DOHH2 (cell line): ENCODE results near the gene XPC.

Experiments used
- H3F3A ChIP-seq: fragments of 200-600 bp; sonication (generic), shearing (Covaris generic); 2 replicates; pipeline ENCODE4 v1.6.0; 2016; ENCODE audit warnings: antibody characterized with exemption, mild to moderate bottlenecking; ENCODE audit not compliant: control insufficient read depth, insufficient read depth
- H3K27ac ChIP-seq: fragments of 200-600 bp; sonication (generic); 2 replicates; pipeline ENCODE4 v1.5.1; 2014; ENCODE audit warnings: low read depth, mild to moderate bottlenecking, low read length, moderate library complexity
- H3K27me3 ChIP-seq: fragments of 200-600 bp; sonication (generic); 2 replicates; pipeline ENCODE4 v1.6.1; 2014; ENCODE audit warnings: mild to moderate bottlenecking, low read length, mixed read lengths; ENCODE audit not compliant: control insufficient read depth
- H3K36me3 ChIP-seq: fragments of 200-600 bp; sonication (generic); 2 replicates; pipeline ENCODE4 v1.6.1; 2014; ENCODE audit warnings: mild to moderate bottlenecking, low read length, moderate library complexity, mixed read lengths; ENCODE audit not compliant: control insufficient read depth
- H3K4me1 ChIP-seq: fragments of 200-600 bp; sonication (generic); 2 replicates; pipeline ENCODE4 v1.6.1; 2014; ENCODE audit warnings: mild to moderate bottlenecking, low read length, mixed read lengths; ENCODE audit not compliant: control insufficient read depth
- H3K4me2 ChIP-seq: fragments of 200-600 bp; sonication (generic); 2 replicates; pipeline ENCODE4 v1.6.0; 2014; ENCODE audit warnings: mild to moderate bottlenecking, low read length, moderate library complexity
- H3K4me3 ChIP-seq: fragments of 200-600 bp; sonication (generic); 2 replicates; pipeline ENCODE4 v1.5.1; 2014; ENCODE audit warnings: mild to moderate bottlenecking, low read length, mixed read lengths
- H3K79me2 ChIP-seq: fragments of 200-600 bp; sonication (generic); 2 replicates; pipeline ENCODE4 v1.6.1; 2014; ENCODE audit warnings: mild to moderate bottlenecking, low read length, mixed read lengths; ENCODE audit not compliant: control insufficient read depth
- H3K9me2 ChIP-seq: fragments of 200-600 bp; sonication (generic); replicated peaks from 2 replicates; pipeline ENCODE4 v1.6.1; 2014; ENCODE audit warnings: mild to moderate bottlenecking, low read length, mixed read lengths; ENCODE audit not compliant: control insufficient read depth
- H3K9me3 ChIP-seq: fragments of 200-600 bp; sonication (generic); 2 replicates; pipeline ENCODE4 v1.6.1; 2014; ENCODE audit warnings: antibody characterized with exemption, low read length, mixed read lengths; ENCODE audit not compliant: control insufficient read depth, insufficient read depth
- H4K20me1 ChIP-seq: fragments of 200-600 bp; sonication (generic); 2 replicates; pipeline ENCODE4 v1.6.0; 2014; ENCODE audit warnings: low read depth, mild to moderate bottlenecking, antibody characterized with exemption, low read length, moderate library complexity; ENCODE audit not compliant: control insufficient read depth, insufficient read depth
- CTCF ChIP-seq: fragments of 200-600 bp; sonication (generic); IDR thresholded peaks from one replicate; pipeline ENCODE4 v1.5.1; 2014; ENCODE audit warnings: antibody characterized with exemption, mild to moderate bottlenecking, low read depth, low read length; ENCODE audit not compliant: poor library complexity, severe bottlenecking
- EZH2phosphoT487 ChIP-seq: fragments of 200-600 bp; sonication (generic); IDR thresholded peaks from 2 replicates; pipeline ENCODE4 v1.6.1; 2017; ENCODE audit warnings: borderline replicate concordance, mild to moderate bottlenecking, antibody characterized with exemption, low read length, moderate library complexity, mixed read lengths

The XPC gene

DNA sequence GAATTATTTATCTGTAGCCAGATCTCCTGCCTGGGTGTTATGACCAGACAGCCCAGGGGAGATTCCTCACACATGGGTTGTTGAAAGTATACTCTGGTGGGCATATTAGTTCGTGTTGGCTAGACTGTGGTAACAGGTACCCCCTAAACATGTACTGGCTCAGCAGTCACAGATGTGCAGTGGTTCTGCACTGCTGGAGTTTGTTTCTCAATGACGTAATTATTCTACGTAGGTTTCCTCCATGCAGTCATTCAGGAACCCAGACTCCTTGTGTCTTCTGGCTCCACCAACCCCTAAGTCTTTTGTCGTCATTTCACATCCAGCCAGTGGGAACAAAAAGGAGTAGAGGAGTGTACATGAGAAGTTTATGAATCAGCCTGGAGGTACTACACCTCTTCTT, 16.5 kb upstream of the XPC start:
- Histone ChIP-seq H3F3A (no peaks in the 10 kb centered on the region), H3K4me2 (no peak overlapping the region), H3K27ac (no peak overlapping the region), H3K4me1 (no peaks in the 10 kb centered on the region), H4K20me1 (0 out of 2 replicates have a peak, but pooled peaks cover 3% of the 10 kb centered on the region), H3K27me3 (no peaks in the 10 kb centered on the region), H3K9me2 (no peaks in the 10 kb centered on the region), H3K36me3 (peaks cover 55% of the 10 kb centered on the region), H3K9me3 (no peaks in the 10 kb centered on the region), H3K4me3 (no peak overlapping the region), H3K79me2 (peaks cover 62% of the 10 kb centered on the region)
- TF ChIP-seq EZH2phosphoT487 (no peak), CTCF (no peak)

- Histone ChIP-seq H3F3A (0 out of 2 replicates have a peak, but pooled peaks cover 3% of the 10 kb centered on the region), H3K79me2 (peaks cover 82% of the 10 kb centered on the region), H3K9me2 (no peaks in the 10 kb centered on the region), H4K20me1 (peaks cover under 1% of the 10 kb centered on the region; the same call in 1 of the 2 replicates), H3K36me3 (peaks cover 55% of the 10 kb centered on the region), H3K27me3 (no peaks in the 10 kb centered on the region), H3K9me3 (no peaks in the 10 kb centered on the region), H3K27ac (no peak overlapping the region), H3K4me3 (no peak overlapping the region), H3K4me1 (peaks cover under 1% of the 10 kb centered on the region; the same call in 1 of the 2 replicates), H3K4me2 (no peak overlapping the region)
- TF ChIP-seq CTCF: no peak
- no peak for TF ChIP-seq EZH2phosphoT487
Observed at GRCh38 chr3:14188041-14188754, 9.8 kb upstream of the XPC start.

DNA sequence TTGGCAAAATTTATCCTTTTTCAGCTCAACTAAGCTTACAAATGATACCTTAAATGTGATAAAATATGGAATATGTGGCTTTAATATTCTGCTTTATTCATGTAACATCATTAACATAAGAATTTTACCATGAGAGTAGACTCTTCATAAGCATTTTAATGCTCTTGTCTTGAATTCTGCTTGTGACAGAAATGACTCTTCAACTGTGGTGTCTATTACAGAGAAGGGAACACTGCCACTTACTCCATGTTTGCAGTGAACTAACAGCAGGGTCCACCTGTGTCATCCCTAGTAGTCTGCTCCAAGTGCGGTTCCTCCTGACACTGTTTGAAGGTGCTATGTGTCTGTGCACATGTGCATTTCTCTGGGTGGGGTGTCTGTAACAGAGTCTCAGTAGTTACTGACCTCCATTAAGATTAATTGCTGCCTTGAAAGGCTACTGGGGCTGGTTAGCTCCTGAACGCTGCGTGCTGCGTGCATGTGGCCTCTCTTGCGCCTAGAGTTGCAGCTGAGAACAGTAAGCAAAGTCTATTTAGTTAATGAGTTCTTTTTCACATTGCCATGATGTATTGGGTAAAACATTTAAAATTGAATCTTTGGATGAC, 8.6 kb upstream of the XPC start:
- Histone ChIP-seq H3K36me3 (peaks cover 67% of the 10 kb centered on the region), H3F3A (0 out of 2 replicates have a peak, but pooled peaks cover 3% of the 10 kb centered on the region), H3K4me2 (no peak overlapping the region), H3K27me3 (no peaks in the 10 kb centered on the region), H3K9me2 (no peaks in the 10 kb centered on the region), H3K27ac (no peak overlapping the region), H3K4me1 (peaks cover 10% of the 10 kb centered on the region; the same call in 1 of the 2 replicates), H4K20me1 (peaks cover 4% of the 10 kb centered on the region; the same call in 1 of the 2 replicates), H3K9me3 (no peaks in the 10 kb centered on the region), H3K79me2 (peaks cover 83% of the 10 kb centered on the region), H3K4me3 (no peak overlapping the region)
- TF ChIP-seq CTCF (no peak), EZH2phosphoT487 (no peak)
